Esophagus muscularis mucosa (tissue), 4 donors: ENCODE measurements around the gene PMEL.

Experiments
- EP300 ChIP-seq: sonication (generic); formaldehyde crosslinking; IDR thresholded peaks from one replicate; pipeline ENCODE4 v1.6.1; 2017; ENCODE audit warnings: antibody characterized with exemption
- POLR2A ChIP-seq: fragments of 450-650 bp; IDR thresholded peaks from one replicate; pipeline ENCODE4 v1.6.1; 2017; ENCODE audit warnings: antibody characterized with exemption, moderate library complexity, mild to moderate bottlenecking, low read depth
- POLR2AphosphoS5 ChIP-seq, 2 donors: sonication (generic); formaldehyde crosslinking; IDR thresholded peaks; one replicate each; pipeline ENCODE4 v1.6.1; 2017; ENCODE audit warnings: antibody characterized with exemption in 2 of 2
- TF ChIP-seq, protein P1 (sequence below), 3 experiments: fragments of 200-600 bp in 2 of 3; fragments of 450-650 bp in 1 of 3; sonication (generic) in 2 of 3; IDR thresholded peaks; one replicate each; pipeline ENCODE4 v1.5.1; 2017 to 2019; ENCODE audit warnings: antibody characterized with exemption in 3 of 3, mild to moderate bottlenecking in 2 of 3, moderate library complexity in 1 of 3

DNA sequence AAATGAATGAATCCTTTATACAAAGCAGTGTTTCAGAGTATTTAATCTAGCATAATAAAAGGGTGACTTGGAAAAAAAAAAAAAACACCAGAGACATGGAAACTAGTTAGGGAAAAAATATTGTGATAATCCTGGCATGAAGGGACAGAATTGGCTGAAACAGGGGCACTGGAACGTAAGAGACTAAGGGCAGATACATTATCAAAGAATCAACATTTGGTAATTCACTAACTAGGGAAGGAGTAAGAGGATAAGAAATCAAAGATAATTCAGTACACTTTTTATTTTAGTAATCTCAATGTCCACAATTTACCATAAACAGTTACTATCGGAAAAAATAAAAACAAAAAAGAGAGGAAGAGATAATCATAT lies 56.3 kb downstream of the PMEL start:
- TF ChIP-seq, protein P1, sequence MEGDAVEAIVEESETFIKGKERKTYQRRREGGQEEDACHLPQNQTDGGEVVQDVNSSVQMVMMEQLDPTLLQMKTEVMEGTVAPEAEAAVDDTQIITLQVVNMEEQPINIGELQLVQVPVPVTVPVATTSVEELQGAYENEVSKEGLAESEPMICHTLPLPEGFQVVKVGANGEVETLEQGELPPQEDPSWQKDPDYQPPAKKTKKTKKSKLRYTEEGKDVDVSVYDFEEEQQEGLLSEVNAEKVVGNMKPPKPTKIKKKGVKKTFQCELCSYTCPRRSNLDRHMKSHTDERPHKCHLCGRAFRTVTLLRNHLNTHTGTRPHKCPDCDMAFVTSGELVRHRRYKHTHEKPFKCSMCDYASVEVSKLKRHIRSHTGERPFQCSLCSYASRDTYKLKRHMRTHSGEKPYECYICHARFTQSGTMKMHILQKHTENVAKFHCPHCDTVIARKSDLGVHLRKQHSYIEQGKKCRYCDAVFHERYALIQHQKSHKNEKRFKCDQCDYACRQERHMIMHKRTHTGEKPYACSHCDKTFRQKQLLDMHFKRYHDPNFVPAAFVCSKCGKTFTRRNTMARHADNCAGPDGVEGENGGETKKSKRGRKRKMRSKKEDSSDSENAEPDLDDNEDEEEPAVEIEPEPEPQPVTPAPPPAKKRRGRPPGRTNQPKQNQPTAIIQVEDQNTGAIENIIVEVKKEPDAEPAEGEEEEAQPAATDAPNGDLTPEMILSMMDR (IDR thresholded peaks at IDR 0.05): no peak
- TF ChIP-seq POLR2AphosphoS5 (IDR thresholded peaks at IDR 0.05) (no peak), POLR2A (no peak), EP300 (no peak)
